ENCODE measurements around the gene TCIRG1.
"Not testable (repeated sequence)": the region's sequence is repeated elsewhere in the genome, so short reads cannot be mapped to it uniquely, and the experiment has no call there.

TCIRG1 gene

GRCh38 chr11:68038718-68039525, at the start of gene TCIRG1:
TSS of gene TCIRG1 (plus strand) at chr11:68039025. CDS start at chr11:68041272, 2,247 bp downstream.
- no peak for DNase-seq

GRCh38 chr11:67990546-67991346, 48.1 kb upstream of the TCIRG1 start:
- not testable (repeated sequence) for DNase-seq

GRCh38 chr11:67991347-67992121, 47.3 kb upstream of the TCIRG1 start:
- not testable (repeated sequence) for DNase-seq

GRCh38 chr11:67993821-67994220, 45.0 kb upstream of the TCIRG1 start:
- not testable (repeated sequence) for DNase-seq

- not testable (repeated sequence) for DNase-seq
Observed at GRCh38 chr11:67994387-67994786, 44.4 kb upstream of the TCIRG1 start.

GRCh38 chr11:67995129-67995528, 43.7 kb upstream of the TCIRG1 start:
- DNase-seq = not testable (repeated sequence)

GRCh38 chr11:67995579-67995978, 43.2 kb upstream of the TCIRG1 start:
- DNase-seq = not testable (repeated sequence)

GRCh38 chr11:67996051-67996450, 42.8 kb upstream of the TCIRG1 start:
- DNase-seq = no peak

- DNase-seq = no peak
Observed at GRCh38 chr11:67996622-67997474, 42.0 kb upstream of the TCIRG1 start.

GRCh38 chr11:67997475-67997921, 41.3 kb upstream of the TCIRG1 start:
- no peak for DNase-seq

- DNase-seq = no peak
Observed at GRCh38 chr11:67998150-67999045, 40.4 kb upstream of the TCIRG1 start.

GRCh38 chr11:67999201-67999629, 39.6 kb upstream of the TCIRG1 start:
- no peak for DNase-seq

- DNase-seq = no peak
Observed at GRCh38 chr11:67999704-68000103, 39.1 kb upstream of the TCIRG1 start.

- no peak for DNase-seq
Observed at GRCh38 chr11:68002575-68002937, 36.3 kb upstream of the TCIRG1 start.

- DNase-seq = no peak
Observed at GRCh38 chr11:68002938-68003845, 35.6 kb upstream of the TCIRG1 start.

- peak; percentile 8 for DNase-seq
Observed at GRCh38 chr11:68003846-68004550, 34.8 kb upstream of the TCIRG1 start, which contains the start of gene UNC93B1. TSS of gene UNC93B1 (minus strand) at chr11:68004097. CDS start at chr11:68004043, 54 bp downstream.

GRCh38 chr11:68004551-68005335, 34.1 kb upstream of the TCIRG1 start:
- DNase-seq = no peak

- no peak for DNase-seq
Observed at GRCh38 chr11:68006606-68007166, 32.1 kb upstream of the TCIRG1 start.

Data from NCI-H446 treated with DMSO at 0.1 percent for 48 hours (cell line).